ENCODE results near the gene OMD. TPM values are rescaled to one million over a fixed set of nuclear protein-coding genes. Genes with fewer than 3 reads are reported as not detected.

The OMD gene
- total RNA-seq, 1 experiment from 2014 or later, result not detected

DNA sequence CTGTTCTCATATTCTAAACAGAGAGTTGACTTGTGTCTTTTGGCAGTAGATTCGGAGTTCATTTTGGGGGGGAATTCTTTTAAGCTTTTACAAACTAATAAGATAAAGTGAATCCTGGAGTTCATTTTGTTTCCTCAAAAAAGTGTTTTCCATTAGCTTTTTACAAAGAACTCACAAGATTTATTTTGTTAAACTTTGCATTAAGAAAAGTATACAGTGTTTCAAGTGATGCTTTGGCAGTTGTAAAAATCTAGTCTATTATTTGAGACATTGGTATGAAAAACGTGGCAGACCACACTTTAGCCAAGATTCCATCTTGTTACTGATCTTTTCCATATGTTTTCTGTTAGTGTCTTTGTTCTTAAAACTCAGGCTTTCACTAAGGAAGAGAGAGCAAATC is 1.2 kb upstream of the OMD start:
- TF ChIP-seq, protein P1, sequence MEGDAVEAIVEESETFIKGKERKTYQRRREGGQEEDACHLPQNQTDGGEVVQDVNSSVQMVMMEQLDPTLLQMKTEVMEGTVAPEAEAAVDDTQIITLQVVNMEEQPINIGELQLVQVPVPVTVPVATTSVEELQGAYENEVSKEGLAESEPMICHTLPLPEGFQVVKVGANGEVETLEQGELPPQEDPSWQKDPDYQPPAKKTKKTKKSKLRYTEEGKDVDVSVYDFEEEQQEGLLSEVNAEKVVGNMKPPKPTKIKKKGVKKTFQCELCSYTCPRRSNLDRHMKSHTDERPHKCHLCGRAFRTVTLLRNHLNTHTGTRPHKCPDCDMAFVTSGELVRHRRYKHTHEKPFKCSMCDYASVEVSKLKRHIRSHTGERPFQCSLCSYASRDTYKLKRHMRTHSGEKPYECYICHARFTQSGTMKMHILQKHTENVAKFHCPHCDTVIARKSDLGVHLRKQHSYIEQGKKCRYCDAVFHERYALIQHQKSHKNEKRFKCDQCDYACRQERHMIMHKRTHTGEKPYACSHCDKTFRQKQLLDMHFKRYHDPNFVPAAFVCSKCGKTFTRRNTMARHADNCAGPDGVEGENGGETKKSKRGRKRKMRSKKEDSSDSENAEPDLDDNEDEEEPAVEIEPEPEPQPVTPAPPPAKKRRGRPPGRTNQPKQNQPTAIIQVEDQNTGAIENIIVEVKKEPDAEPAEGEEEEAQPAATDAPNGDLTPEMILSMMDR (IDR thresholded peaks at IDR 0.05; ENCODE audit: insufficient read depth in 1 of 2, low read depth in 1 of 2, low read length in 1 of 2, severe bottlenecking in 1 of 2, unreplicated experiment in 1 of 2), result no peak
- no peaks in the 10 kb centered on the region for H3K4me1 ChIP-seq
- Mint-ChIP-seq H3K4me1 (ENCODE audit: low read depth, unreplicated experiment) (no peaks in the 10 kb centered on the region), H3K9me3 (ENCODE audit: unreplicated experiment) (no peaks in the 10 kb centered on the region), H3K27ac (ENCODE audit: unreplicated experiment) (no peak overlapping the region), H3K36me3 (ENCODE audit: insufficient read depth, unreplicated experiment) (no peaks in the 10 kb centered on the region), H3K27me3 (ENCODE audit: insufficient read depth, unreplicated experiment) (no peaks in the 10 kb centered on the region), H3K4me3 (ENCODE audit: unreplicated experiment) (no peak overlapping the region)
- H3K27me3 ChIP-seq (replicated peaks; ENCODE audit: control insufficient read depth, insufficient read depth, low read length), result no peaks in the 10 kb centered on the region
- intact Hi-C loops (cut with micrococcal nuclease; ENCODE audit: unreplicated experiment), result no loop called here
- no TSS peak for BruUV-seq (replicated peaks)
- no peak for DNase-seq
- no peaks in the 10 kb centered on the region for H3K9me3 ChIP-seq
- no peak overlapping the region for H3K4me3 ChIP-seq (ENCODE audit: low read depth, low read length)
- POLR2A ChIA-PET, result no interaction called here
- CTCF ChIA-PET, result no interaction called here
- no peaks in the 10 kb centered on the region for H3K36me3 ChIP-seq (ENCODE audit: control insufficient read depth, insufficient read depth, low read length)

DNA sequence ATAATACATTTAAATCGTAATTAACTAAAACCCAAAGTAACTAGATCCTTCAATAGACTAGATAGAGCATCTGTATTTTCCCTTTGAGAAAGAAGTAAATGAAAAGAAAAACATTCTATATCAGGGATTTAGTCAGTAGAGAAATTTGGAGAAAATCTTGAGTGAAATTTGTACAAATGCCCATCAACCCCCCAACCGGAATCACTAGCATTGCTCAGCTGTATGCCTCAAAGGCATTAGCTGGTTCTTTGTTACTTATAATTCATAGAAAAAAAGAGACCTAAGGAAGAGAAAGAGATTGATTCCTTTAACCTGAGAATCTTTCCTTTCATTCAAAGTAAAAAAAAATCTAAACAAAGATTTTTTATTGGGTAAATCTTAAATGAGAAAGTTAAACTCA is 659 bp downstream of the OMD start:
- no peaks in the 10 kb centered on the region for H3K4me1 Mint-ChIP-seq (ENCODE audit: low read depth, unreplicated experiment)
- no peaks in the 10 kb centered on the region for H3K9me3 ChIP-seq
- POLR2A ChIA-PET, result no interaction called here
- DNase-seq, result no peak
- BruUV-seq (replicated peaks), result no TSS peak
- CTCF ChIA-PET, result no interaction called here
- H3K36me3 ChIP-seq (ENCODE audit: control insufficient read depth, insufficient read depth, low read length), result no peaks in the 10 kb centered on the region
- no peak overlapping the region for H3K27ac Mint-ChIP-seq (ENCODE audit: unreplicated experiment)
- intact Hi-C loops (cut with micrococcal nuclease; ENCODE audit: unreplicated experiment), result no loop called here
- TF ChIP-seq, protein P1 (IDR thresholded peaks at IDR 0.05; ENCODE audit: insufficient read depth in 1 of 2, low read depth in 1 of 2, low read length in 1 of 2, severe bottlenecking in 1 of 2, unreplicated experiment in 1 of 2), result no peak
- no peak overlapping the region for H3K4me3 ChIP-seq (ENCODE audit: low read depth, low read length)
- no peaks in the 10 kb centered on the region for H3K4me1 ChIP-seq
- no peaks in the 10 kb centered on the region for H3K27me3 ChIP-seq (replicated peaks; ENCODE audit: control insufficient read depth, insufficient read depth, low read length)
- no peak overlapping the region for H3K4me3 Mint-ChIP-seq (ENCODE audit: unreplicated experiment)
- no peaks in the 10 kb centered on the region for H3K27me3 Mint-ChIP-seq (ENCODE audit: insufficient read depth, unreplicated experiment)
- H3K36me3 Mint-ChIP-seq (ENCODE audit: insufficient read depth, unreplicated experiment), result no peaks in the 10 kb centered on the region
- no peaks in the 10 kb centered on the region for H3K9me3 Mint-ChIP-seq (ENCODE audit: unreplicated experiment)

DNA sequence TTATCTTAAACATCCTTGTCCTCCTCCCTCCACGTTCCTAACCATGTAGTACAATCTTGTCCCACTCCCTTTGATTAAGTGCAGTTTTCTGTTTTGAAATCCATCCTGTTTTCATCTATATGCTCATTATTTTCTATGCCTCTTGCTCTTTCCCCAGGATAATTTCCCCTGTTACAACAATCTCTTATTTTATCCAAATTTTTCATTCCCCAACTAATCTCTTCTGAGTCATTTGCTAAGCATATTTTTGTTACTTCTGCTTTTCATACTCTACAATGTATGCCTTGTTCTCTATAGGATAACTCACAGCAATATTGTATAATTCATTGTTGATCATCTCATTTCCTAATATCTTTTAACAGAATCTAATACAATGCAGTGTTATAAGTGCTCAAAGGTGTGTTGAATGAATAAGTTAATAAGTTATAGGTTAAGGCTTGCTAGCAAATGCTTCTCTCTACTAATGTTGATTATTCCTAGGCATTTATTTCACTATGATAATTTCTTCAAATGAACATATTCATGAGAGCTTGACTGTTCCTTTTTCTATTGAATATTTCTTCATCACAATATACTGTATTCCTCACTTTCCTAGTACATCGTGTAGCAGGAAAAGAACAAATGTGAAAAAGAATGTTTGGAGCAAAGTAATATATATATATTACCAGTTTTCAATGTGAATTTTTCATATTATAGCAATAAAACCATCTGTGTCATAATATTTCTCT is 1.5 kb downstream of the OMD start:
- H3K9me3 Mint-ChIP-seq (ENCODE audit: unreplicated experiment), result no peaks in the 10 kb centered on the region
- no peaks in the 10 kb centered on the region for H3K4me1 ChIP-seq
- no peak overlapping the region for H3K27ac Mint-ChIP-seq (ENCODE audit: unreplicated experiment)
- intact Hi-C loops (cut with micrococcal nuclease; ENCODE audit: unreplicated experiment), result no loop called here
- DNase-seq, result no peak
- no peaks in the 10 kb centered on the region for H3K27me3 ChIP-seq (replicated peaks; ENCODE audit: control insufficient read depth, insufficient read depth, low read length)
- ChIA-PET POLR2A (no interaction called here), CTCF (no interaction called here)
- TF ChIP-seq, protein P1 (IDR thresholded peaks at IDR 0.05; ENCODE audit: insufficient read depth in 1 of 2, low read depth in 1 of 2, low read length in 1 of 2, severe bottlenecking in 1 of 2, unreplicated experiment in 1 of 2), result no peak
- no peaks in the 10 kb centered on the region for H3K4me1 Mint-ChIP-seq (ENCODE audit: low read depth, unreplicated experiment)
- no peaks in the 10 kb centered on the region for H3K36me3 Mint-ChIP-seq (ENCODE audit: insufficient read depth, unreplicated experiment)
- no TSS peak for BruUV-seq (replicated peaks)
- no peaks in the 10 kb centered on the region for H3K9me3 ChIP-seq
- H3K4me3 ChIP-seq (ENCODE audit: low read depth, low read length), result no peak overlapping the region
- no peaks in the 10 kb centered on the region for H3K27me3 Mint-ChIP-seq (ENCODE audit: insufficient read depth, unreplicated experiment)
- no peaks in the 10 kb centered on the region for H3K36me3 ChIP-seq (ENCODE audit: control insufficient read depth, insufficient read depth, low read length)
- H3K4me3 Mint-ChIP-seq (ENCODE audit: unreplicated experiment), result no peak overlapping the region
